Measurements from ENCODE around the gene THAP11.

Gene THAP11

GRCh38 chr16:67874372-67874771 is 32.3 kb downstream of the THAP11 start:
- Histone ChIP-seq H3K9me3 (ENCODE audit: low read length) (no peaks in the 10 kb centered on the region), H3K36me3 (ENCODE audit: insufficient read depth, low read length) (peaks cover 59% of the 10 kb centered on the region), H3K9ac (ENCODE audit: low read length) (peak overlapping the region; percentile 93), H2AFZ (ENCODE audit: low read length) (no peak overlapping the region), H4K20me1 (ENCODE audit: insufficient read depth, low read length) (no peaks in the 10 kb centered on the region), H3K27ac (ENCODE audit: low read depth, low read length, poor library complexity, severe bottlenecking) (no peak overlapping the region), H3F3A (ENCODE audit: insufficient read depth, low read length) (no peaks in the 10 kb centered on the region), H3K4me1 (ENCODE audit: insufficient read depth, low read length, severe bottlenecking) (peaks cover 23% of the 10 kb centered on the region), H3K9me2 (ENCODE audit: low read depth, low read length) (no peaks in the 10 kb centered on the region), H3K27me3 (ENCODE audit: insufficient read depth, low read length) (no peaks in the 10 kb centered on the region), H3K4me3 (ENCODE audit: low read depth, low read length, poor library complexity, severe bottlenecking) (peak overlapping the region; percentile 99), H3K4me2 (ENCODE audit: low read length) (peak overlapping the region; percentile 91), H3K79me2 (ENCODE audit: insufficient read depth, low read length) (peaks cover 27% of the 10 kb centered on the region)
- TF ChIP-seq CTCF (IDR thresholded peaks at IDR 0.05; ENCODE audit: low read length) (no peak), EZH2 (IDR thresholded peaks at IDR 0.05; ENCODE audit: borderline replicate concordance, low read length) (no peak)

- no peaks in the 10 kb centered on the region for H3K9me2 ChIP-seq (ENCODE audit: low read depth, low read length)
- H3K4me2 ChIP-seq (ENCODE audit: low read length), result no peak overlapping the region
- no peak overlapping the region for H3K9ac ChIP-seq (ENCODE audit: low read length)
- no peak overlapping the region for H3K4me3 ChIP-seq (ENCODE audit: low read depth, low read length, poor library complexity, severe bottlenecking)
- peaks cover 64% of the 10 kb centered on the region for H3K36me3 ChIP-seq (ENCODE audit: insufficient read depth, low read length)
- TF ChIP-seq CTCF (IDR thresholded peaks at IDR 0.05; ENCODE audit: low read length) (no peak), EZH2 (IDR thresholded peaks at IDR 0.05; ENCODE audit: borderline replicate concordance, low read length) (no peak)
- H3F3A ChIP-seq (ENCODE audit: insufficient read depth, low read length), result no peaks in the 10 kb centered on the region
- H3K27ac ChIP-seq (ENCODE audit: low read depth, low read length, poor library complexity, severe bottlenecking), result no peak overlapping the region
- H4K20me1 ChIP-seq (ENCODE audit: insufficient read depth, low read length), result no peaks in the 10 kb centered on the region
- no peaks in the 10 kb centered on the region for H3K9me3 ChIP-seq (ENCODE audit: low read length)
- peaks cover 27% of the 10 kb centered on the region for H3K79me2 ChIP-seq (ENCODE audit: insufficient read depth, low read length)
- no peak overlapping the region for H2AFZ ChIP-seq (ENCODE audit: low read length)
- H3K4me1 ChIP-seq (ENCODE audit: insufficient read depth, low read length, severe bottlenecking), result peaks cover 23% of the 10 kb centered on the region
- no peaks in the 10 kb centered on the region for H3K27me3 ChIP-seq (ENCODE audit: insufficient read depth, low read length)
Observed at GRCh38 chr16:67877064-67877463, 34.9 kb downstream of the THAP11 start.

- H3F3A ChIP-seq (ENCODE audit: insufficient read depth, low read length), result no peaks in the 10 kb centered on the region
- no peaks in the 10 kb centered on the region for H4K20me1 ChIP-seq (ENCODE audit: insufficient read depth, low read length)
- no peak overlapping the region for H3K9ac ChIP-seq (ENCODE audit: low read length)
- H3K9me2 ChIP-seq (ENCODE audit: low read depth, low read length), result no peaks in the 10 kb centered on the region
- TF ChIP-seq EZH2 (IDR thresholded peaks at IDR 0.05; ENCODE audit: borderline replicate concordance, low read length) (no peak), CTCF (IDR thresholded peaks at IDR 0.05; ENCODE audit: low read length) (no peak)
- H3K27me3 ChIP-seq (ENCODE audit: insufficient read depth, low read length), result no peaks in the 10 kb centered on the region
- peaks cover 25% of the 10 kb centered on the region for H3K79me2 ChIP-seq (ENCODE audit: insufficient read depth, low read length)
- H3K4me1 ChIP-seq (ENCODE audit: insufficient read depth, low read length, severe bottlenecking), result peaks cover 16% of the 10 kb centered on the region
- H3K4me2 ChIP-seq (ENCODE audit: low read length), result no peak overlapping the region
- no peak overlapping the region for H3K4me3 ChIP-seq (ENCODE audit: low read depth, low read length, poor library complexity, severe bottlenecking)
- no peak overlapping the region for H2AFZ ChIP-seq (ENCODE audit: low read length)
- H3K36me3 ChIP-seq (ENCODE audit: insufficient read depth, low read length), result peaks cover 75% of the 10 kb centered on the region
- no peaks in the 10 kb centered on the region for H3K9me3 ChIP-seq (ENCODE audit: low read length)
- no peak overlapping the region for H3K27ac ChIP-seq (ENCODE audit: low read depth, low read length, poor library complexity, severe bottlenecking)
Observed at GRCh38 chr16:67878232-67878631, 36.1 kb downstream of the THAP11 start.

All from OCI-LY1 (cell line).